HG02840 (cell line): ENCODE measurements around the gene DGKD.

ENCODE experiments used
- ATAC-seq: cut with Tn5 transposase; IDR thresholded peaks from one replicate; pipeline ENCODE4 v1.9.1; 2021; ENCODE audit warnings: mild to moderate bottlenecking, moderate library complexity, moderate number of reproducible peaks; ENCODE audit not compliant: unreplicated experiment, low FRiP score

Gene DGKD

GRCh38 chr2:233407771-233408181 is 53.5 kb downstream of the DGKD start:
- no peak for ATAC-seq

DNA sequence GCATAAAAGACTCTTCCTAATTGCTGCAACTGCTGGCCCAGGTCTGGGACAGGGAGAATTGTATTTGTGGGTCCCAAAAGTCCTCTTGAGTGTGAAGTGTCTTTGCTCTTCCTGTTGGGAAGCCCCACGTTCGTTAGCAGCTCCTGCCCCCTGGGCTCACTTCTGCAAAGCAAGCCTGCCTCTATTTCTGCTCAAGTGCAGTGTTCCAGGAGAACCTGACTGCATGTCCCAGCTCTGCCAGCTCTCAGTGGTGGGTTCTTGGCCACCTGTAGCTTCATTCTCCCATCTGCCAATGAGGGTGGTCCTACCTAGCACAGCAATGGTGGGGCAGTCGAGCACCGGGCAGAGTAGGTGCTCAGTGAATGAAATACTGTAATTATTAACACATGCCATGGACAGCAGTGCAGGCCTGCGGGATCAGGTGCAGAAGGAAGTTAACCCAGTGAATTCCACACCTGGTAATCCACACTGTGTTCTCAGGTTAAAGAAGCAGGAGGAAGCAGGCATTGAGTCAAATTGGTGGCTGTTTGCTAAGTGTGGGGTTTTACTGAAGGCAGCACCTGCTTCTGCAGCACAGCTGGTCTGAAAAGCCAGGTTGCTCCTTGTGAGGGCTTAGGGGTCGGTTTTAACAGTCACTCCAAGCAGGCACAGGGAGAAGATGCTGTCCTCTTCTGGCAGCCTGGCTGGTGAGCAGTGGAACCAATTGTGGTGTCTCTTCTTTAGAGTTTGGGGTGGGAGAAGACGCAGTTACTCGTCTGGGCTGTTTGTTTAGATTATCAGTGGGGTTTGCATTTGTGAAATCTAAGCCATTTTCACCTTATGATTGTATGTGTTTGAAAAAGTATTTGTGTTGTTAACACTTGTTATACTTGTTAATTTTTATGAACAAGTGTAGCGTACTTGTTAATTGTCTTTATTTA is 54.3 kb downstream of the DGKD start:
- no peak for ATAC-seq

DNA sequence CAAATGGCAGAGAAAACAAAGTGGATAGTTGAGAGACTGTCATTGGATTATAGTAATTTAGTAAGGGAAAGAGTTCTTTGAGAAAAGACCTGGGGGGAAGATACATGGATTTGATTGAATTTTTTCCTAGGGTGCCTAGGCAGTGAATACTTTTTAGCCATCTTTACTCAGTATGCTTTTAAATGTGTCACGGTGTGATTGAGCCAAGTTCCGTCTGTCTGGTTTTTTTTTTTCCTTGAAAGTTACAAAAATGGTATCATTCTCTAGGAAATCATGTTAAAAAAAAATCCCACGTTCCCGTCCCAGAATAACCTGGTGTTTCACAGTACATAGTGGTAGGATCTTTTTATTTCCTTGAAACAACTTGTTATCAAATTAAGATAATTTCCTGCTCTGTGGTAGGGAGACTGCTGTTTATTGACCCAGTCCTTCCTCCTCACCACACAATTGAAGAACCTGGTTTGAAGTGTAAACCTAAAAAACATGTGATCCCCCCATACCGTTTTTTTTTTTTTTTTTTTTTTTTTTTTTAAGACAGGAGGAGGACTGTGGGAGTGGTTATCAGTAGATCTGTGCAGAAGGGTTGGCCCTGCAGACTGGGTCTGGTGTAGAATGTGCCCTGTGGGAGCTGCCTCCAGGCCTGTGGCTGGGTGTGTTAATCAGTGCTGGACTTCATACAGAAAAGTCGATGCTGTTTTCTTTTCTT is 55.1 kb downstream of the DGKD start:
- ATAC-seq: no peak

- no peak for ATAC-seq
Observed at GRCh38 chr2:233410196-233410760, 56.0 kb downstream of the DGKD start.

DNA sequence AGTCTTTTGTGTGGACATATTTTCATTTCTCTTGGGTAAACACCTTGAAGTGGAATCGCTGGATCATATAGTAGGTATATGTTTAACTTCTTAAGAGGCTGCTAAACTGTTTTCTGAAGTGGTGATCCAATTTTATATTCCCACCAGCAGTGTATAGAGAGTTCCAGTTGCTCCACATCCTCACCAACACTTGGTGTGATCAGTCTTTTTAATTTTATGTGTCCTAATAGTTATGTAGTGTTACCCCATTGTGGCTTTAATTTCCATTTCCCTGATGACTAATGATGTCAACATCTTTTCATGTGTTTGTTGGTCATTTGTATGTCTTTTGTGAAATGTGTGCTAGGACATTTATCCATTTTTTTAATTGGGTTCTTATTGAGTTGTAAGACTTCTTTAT is 56.9 kb downstream of the DGKD start:
- ATAC-seq: no peak

- ATAC-seq: no peak
Observed at GRCh38 chr2:233412405-233412804, 58.1 kb downstream of the DGKD start.

DNA sequence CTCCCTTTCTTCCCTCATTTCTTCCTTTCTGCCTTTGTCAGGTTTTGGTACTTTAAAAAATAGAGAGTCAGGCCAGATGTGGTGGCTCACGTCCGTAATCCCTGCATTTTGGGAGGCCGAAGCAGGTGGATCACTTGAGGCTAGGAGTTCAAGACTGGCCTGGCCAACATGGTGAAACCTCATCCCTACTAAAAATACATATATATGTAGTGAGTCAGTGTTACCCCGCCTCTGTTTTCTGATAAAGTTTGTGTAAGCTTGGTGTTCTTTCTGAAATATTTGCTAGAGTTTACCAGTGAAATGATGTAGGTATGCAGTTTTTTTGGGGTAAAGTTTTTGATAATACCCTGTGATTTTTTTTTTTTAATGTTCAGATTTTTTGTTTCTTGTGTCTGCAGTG is 58.8 kb downstream of the DGKD start:
- no peak for ATAC-seq

DNA sequence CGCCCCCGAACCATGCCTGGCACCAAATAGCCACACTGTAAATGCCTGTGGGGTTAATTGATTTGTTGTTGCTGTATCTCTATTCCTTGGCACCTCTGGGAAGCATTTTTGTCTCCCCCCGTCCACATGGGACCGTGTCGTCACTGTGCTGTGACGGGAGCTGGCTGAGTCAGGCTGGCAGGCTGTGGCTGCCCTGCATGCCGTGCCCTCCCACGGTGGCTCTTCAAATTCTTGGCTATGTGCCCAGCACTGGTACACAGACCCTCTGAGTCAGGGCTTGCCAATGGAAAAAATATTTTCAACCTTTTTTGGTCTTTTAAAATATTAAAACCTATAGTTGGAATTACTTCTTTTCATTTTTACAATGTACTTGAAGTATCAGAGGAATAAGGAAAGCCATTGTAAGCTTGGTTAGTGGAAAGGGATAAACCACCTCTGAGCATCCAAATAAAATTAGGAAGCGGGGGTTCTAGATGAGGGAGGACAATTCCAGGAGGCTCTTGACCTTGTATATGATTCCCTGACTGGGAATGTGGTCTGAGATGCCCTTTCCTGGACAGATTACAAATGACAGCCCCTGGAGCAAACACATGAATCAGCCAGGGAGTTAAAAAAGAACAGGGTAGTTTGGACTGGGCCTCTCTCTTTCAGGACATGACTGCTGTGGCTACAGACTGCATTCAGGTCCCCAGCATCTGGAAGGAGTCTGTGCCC is 59.4 kb downstream of the DGKD start:
- ATAC-seq: no peak

GRCh38 chr2:233414273-233414654 is 60.0 kb downstream of the DGKD start:
- ATAC-seq: no peak

- no peak for ATAC-seq
Observed at GRCh38 chr2:233414777-233415570, 60.7 kb downstream of the DGKD start.

GRCh38 chr2:233416199-233416598 is 61.9 kb downstream of the DGKD start:
- no peak for ATAC-seq

DNA sequence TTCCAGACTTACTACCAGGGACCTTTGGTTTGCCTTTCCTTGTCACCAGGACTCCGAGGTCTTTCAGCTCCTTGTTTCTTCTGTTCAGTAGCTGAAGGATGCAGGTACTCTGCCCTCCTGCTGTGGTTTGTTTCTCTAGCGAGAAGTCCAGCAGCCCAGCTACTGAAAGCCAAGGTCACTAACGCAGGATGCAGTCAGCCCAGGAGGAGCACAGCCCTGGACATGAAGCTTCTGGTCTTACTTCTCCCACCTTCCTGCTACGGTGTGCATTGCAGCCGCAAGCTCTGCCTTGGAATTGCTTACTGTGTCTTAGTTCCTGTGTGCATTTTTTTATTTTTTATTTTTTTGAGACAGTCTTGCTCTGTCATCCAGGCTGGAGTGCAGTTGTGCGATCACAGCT is 62.4 kb downstream of the DGKD start:
- no peak for ATAC-seq

GRCh38 chr2:233417282-233417681 is 63.0 kb downstream of the DGKD start:
- no peak for ATAC-seq

GRCh38 chr2:233418052-233418760 is 63.9 kb downstream of the DGKD start:
- ATAC-seq: no peak

GRCh38 chr2:233418761-233419546 is 64.7 kb downstream of the DGKD start:
- no peak for ATAC-seq

- ATAC-seq: no peak
Observed at GRCh38 chr2:233419602-233420391, 65.5 kb downstream of the DGKD start.

- no peak for ATAC-seq
Observed at GRCh38 chr2:233421091-233421816, 67.0 kb downstream of the DGKD start.
